ACC112 (cell line): ENCODE data around the gene AATF.

Experiments
- H2AFZ ChIP-seq: fragments of 200-600 bp; sonication (generic); one replicate; pipeline ENCODE4 v1.6.0; 2017; ENCODE audit warnings: antibody characterized with exemption, low read length; ENCODE audit not compliant: unreplicated experiment
- H3K27ac ChIP-seq: fragments of 200-600 bp; sonication (generic); 2 replicates; pipeline ENCODE4 v1.5.1; 2014; ENCODE audit warnings: low read depth, mild to moderate bottlenecking, antibody characterized with exemption, low read length, moderate library complexity
- H3K27me3 ChIP-seq: fragments of 200-600 bp; sonication (generic); 2 replicates; pipeline ENCODE4 v1.6.1; 2014; ENCODE audit warnings: mild to moderate bottlenecking, antibody characterized with exemption, low read length, moderate library complexity, mixed read lengths; ENCODE audit not compliant: insufficient read depth
- H3K36me3 ChIP-seq: fragments of 200-600 bp; sonication (generic); 2 replicates; pipeline ENCODE4 v1.6.1; 2016; ENCODE audit warnings: mild to moderate bottlenecking, antibody characterized with exemption, low read length, moderate library complexity, mixed read lengths; ENCODE audit not compliant: insufficient read depth
- H3K4me1 ChIP-seq: fragments of 200-600 bp; sonication (generic); one replicate; pipeline ENCODE4 v1.6.1; 2016; ENCODE audit warnings: low read length, mixed read lengths; ENCODE audit not compliant: insufficient read depth, unreplicated experiment, control insufficient read depth
- H3K4me3 ChIP-seq: fragments of 200-600 bp; sonication (generic); 2 replicates; pipeline ENCODE4 v1.5.1; 2014; ENCODE audit warnings: mild to moderate bottlenecking, low read depth, low read length
- H3K79me2 ChIP-seq: fragments of 200-600 bp; sonication (generic); one replicate; pipeline ENCODE4 v1.6.0; 2016; ENCODE audit warnings: low read length; ENCODE audit not compliant: control insufficient read depth, unreplicated experiment, insufficient read depth

Gene AATF

DNA sequence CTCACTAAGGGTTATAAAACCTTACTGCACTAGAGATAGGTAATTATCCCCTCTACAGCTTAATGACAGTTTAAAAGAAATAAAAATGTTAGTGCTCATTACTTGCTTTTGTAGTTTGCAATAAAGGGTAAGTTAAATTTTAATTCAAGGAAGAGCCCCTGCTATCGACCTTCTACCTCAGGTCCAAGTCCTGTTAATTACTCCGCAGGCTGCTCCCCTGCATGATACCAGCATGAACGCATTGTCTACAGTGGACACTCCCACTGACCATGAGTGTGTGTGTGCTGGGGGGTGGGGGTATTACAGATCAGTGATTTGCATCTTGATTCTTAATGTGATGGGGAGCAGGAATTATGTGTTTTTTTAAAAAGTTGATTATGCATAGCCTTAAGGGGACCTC is 103.1 kb downstream of the AATF start:
- no peak overlapping the region for H2AFZ ChIP-seq
- no peaks in the 10 kb centered on the region for H3K79me2 ChIP-seq
- 0 out of 2 replicates have a peak, but pooled peaks cover under 1% of the 10 kb centered on the region for H3K36me3 ChIP-seq
- H3K4me3 ChIP-seq: no peak overlapping the region
- H3K27me3 ChIP-seq: no peaks in the 10 kb centered on the region
- no peaks in the 10 kb centered on the region for H3K4me1 ChIP-seq
- H3K27ac ChIP-seq: no peak overlapping the region

DNA sequence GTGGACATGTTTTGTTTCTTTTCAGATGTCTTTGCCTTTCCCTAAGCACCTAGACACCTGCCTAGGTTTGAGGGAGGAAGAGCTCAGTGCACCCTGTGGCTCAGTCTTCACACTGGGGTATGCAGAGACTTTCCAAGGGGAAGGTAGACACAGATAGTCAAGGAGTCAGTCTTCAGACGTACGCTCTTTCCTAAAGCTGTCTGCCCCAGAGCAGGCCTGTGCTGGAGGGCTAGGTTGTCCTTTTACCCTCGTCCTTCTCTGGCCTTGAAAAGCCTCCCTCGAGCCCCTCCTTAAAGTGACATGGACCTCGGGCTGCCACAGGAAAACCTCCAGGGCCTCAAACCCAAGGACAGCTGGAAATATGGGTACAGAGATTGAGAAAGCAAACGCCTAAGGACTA is 103.7 kb downstream of the AATF start:
- H3K79me2 ChIP-seq: no peaks in the 10 kb centered on the region
- no peak overlapping the region for H3K4me3 ChIP-seq
- 0 out of 2 replicates have a peak, but pooled peaks cover 3% of the 10 kb centered on the region for H3K36me3 ChIP-seq
- no peak overlapping the region for H3K27ac ChIP-seq
- no peaks in the 10 kb centered on the region for H3K4me1 ChIP-seq
- H3K27me3 ChIP-seq: no peaks in the 10 kb centered on the region
- H2AFZ ChIP-seq: no peak overlapping the region

DNA sequence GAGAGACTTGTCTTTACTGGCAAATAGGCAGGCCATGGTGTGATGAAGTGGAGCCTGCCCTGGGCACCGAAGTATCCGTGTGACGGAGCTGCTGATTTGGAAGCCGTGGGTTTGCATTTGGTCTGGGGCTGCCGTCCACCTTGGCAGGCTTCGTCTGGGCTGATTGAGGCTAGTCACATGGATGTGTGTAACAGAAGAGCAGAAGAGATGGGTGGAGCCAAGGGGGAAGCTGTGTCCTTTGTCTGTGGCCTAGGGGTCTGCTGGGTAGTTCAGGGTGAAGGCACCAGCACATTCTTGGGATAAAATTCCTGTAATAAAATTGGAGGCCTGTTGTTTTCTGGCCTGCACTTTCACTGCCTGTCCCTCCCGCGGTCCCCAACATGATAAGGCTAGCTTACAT is 106.1 kb downstream of the AATF start:
- H3K4me3 ChIP-seq: no peak overlapping the region

DNA sequence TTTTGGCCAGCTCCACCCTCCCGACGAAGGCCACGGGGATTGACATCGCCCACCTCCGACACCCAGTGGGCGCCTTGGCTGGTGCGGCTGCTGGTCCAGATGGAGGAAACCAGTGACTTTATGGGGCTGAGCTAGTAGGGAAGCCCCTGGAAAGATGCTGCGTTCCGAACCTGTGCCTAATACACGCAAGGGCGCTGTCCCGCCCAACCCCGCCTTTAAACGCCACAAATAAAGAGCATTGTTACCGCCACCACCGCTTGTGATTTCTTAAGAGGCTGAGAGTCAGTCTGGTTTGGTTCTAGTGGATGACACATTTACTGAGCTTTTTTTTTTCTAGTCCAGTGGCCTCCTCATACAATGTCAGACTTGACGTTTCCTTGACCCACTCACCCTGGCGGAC is 107.9 kb downstream of the AATF start:
- H3K4me3 ChIP-seq: no peak overlapping the region
- H3K4me1 ChIP-seq: no peaks in the 10 kb centered on the region
- no peaks in the 10 kb centered on the region for H3K79me2 ChIP-seq
- H3K27me3 ChIP-seq: no peaks in the 10 kb centered on the region
- H3K27ac ChIP-seq: no peak overlapping the region
- no peak overlapping the region for H2AFZ ChIP-seq
- H3K36me3 ChIP-seq: 0 out of 2 replicates have a peak, but pooled peaks cover 3% of the 10 kb centered on the region

More for the DNA sequence above, 106.1 kb downstream of the AATF start:
- Histone ChIP-seq H2AFZ (no peak overlapping the region), H3K36me3 (0 out of 2 replicates have a peak, but pooled peaks cover 3% of the 10 kb centered on the region), H3K4me1 (no peaks in the 10 kb centered on the region), H3K79me2 (no peaks in the 10 kb centered on the region), H3K27ac (no peak overlapping the region), H3K27me3 (no peaks in the 10 kb centered on the region)

DNA sequence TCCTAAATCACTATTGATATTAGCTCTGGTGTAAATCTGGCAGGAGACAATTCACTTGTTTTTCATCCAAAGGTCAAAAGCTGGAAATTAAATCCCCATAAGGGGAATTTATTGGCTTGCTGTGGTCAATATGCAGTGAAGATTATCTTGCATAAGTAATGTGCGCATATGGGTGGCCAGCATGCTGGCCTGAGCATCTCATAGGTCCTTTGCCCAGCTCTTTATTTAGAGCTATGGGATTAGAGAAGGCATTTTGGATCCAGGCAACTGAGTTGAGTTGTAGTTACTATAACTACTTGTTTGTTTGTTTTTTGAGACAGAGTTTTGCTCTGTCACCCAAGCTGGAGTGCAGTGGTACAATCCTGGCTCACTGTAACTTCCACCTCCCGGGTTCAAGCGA is 110.7 kb downstream of the AATF start:
- Histone ChIP-seq H3K27ac (no peak overlapping the region), H3K79me2 (no peaks in the 10 kb centered on the region), H3K36me3 (0 out of 2 replicates have a peak, but pooled peaks cover 3% of the 10 kb centered on the region), H3K27me3 (peaks cover 1% of the 10 kb centered on the region; the same call in 1 of the 2 replicates), H2AFZ (no peak overlapping the region), H3K4me1 (no peaks in the 10 kb centered on the region), H3K4me3 (no peak overlapping the region)

DNA sequence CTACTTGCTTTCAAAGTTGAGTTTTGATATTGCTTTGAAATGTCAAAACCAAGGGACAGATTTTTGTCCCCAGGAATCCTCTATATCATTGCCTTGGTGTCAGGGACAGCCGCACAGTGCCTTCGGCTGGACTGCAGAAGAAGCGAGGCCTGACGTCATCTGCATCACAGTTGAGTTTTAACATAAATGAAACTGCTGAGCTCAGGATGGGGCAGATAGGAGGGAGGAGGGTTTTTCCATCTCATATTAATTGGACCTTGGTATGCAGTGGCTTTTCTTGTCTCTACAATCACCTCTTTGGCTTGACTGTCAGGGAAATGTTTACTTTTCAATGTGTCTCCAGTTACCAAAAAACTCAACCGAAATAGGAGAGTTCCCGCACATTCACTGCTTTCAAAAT is 111.3 kb downstream of the AATF start:
- no peak overlapping the region for H3K27ac ChIP-seq
- H3K4me1 ChIP-seq: no peaks in the 10 kb centered on the region
- H3K4me3 ChIP-seq: no peak overlapping the region

DNA sequence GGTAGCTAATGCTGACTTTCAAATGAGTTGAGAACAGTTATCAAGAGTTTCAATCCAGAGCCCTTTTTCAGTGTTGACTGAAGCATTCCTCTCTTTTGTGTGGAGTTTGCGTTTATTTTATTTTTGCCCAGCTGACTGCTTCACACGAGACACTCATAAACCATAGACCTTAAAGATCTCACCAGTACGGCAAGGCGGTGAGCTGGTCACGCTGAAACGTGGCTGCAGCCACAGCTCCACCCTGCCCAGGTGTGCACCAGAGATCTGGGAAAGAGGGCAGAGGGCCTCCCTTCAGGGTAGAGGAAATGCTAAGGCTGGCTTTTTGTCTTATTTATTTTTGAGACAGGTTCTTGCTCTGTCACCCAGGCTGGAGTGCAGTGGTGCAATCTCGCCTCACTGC is 112.2 kb downstream of the AATF start:
- Histone ChIP-seq H3K79me2 (no peaks in the 10 kb centered on the region), H3K4me3 (no peak overlapping the region), H3K27ac (no peak overlapping the region), H2AFZ (no peak overlapping the region), H3K27me3 (peaks cover 16% of the 10 kb centered on the region), H3K4me1 (no peaks in the 10 kb centered on the region), H3K36me3 (0 out of 2 replicates have a peak, but pooled peaks cover 3% of the 10 kb centered on the region)

More for the DNA sequence above, 111.3 kb downstream of the AATF start:
- H2AFZ ChIP-seq: no peak overlapping the region
- H3K79me2 ChIP-seq: no peaks in the 10 kb centered on the region
- peaks cover 7% of the 10 kb centered on the region for H3K27me3 ChIP-seq
- 0 out of 2 replicates have a peak, but pooled peaks cover 3% of the 10 kb centered on the region for H3K36me3 ChIP-seq

DNA sequence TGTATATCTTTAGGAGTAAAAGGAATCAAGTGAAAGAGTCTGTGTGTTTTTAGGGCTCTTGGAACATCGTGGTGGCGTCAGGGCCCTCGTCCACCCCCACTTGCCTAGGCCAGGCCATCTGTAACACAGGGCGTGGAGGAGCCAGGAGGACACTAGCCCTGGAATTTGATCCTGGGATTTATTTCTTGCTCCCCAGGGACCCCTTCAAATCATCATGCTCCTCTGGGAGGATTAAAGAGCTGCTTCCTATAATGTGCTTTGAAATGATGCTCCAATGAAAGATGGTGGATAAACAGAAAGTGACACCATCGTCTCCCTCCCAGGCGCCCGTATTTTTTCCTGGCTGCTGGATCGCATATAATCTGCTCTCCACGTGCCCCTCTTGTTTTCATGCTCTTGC is 113.3 kb downstream of the AATF start:
- H3K79me2 ChIP-seq: no peaks in the 10 kb centered on the region
- H3K4me3 ChIP-seq: no peak overlapping the region
- no peak overlapping the region for H2AFZ ChIP-seq
- H3K36me3 ChIP-seq: 0 out of 2 replicates have a peak, but pooled peaks cover under 1% of the 10 kb centered on the region
- H3K27me3 ChIP-seq: peaks cover 27% of the 10 kb centered on the region
- no peaks in the 10 kb centered on the region for H3K4me1 ChIP-seq
- no peak overlapping the region for H3K27ac ChIP-seq

DNA sequence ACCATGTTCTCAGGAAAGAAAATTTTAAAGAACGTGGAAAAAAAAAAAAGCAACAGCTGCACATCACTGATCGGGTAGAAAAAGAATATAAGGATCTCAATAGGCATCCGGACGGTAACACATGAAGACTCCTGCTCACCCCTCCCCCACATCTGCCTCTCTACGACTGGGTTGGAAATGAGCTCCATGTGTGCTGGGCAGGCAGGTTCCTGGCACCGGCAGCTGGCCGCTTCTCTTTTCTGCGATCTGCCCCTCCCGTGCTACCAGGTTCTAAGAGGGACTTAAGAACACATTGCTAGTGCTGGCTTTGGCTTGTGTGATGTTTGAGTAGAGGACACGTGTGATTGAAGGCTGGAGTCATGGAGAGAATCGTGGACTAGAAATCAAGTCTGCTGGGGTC is 115.5 kb downstream of the AATF start:
- H3K4me1 ChIP-seq: peaks cover 9% of the 10 kb centered on the region
- H3K4me3 ChIP-seq: no peak overlapping the region
- H3K79me2 ChIP-seq: no peaks in the 10 kb centered on the region
- no peak overlapping the region for H2AFZ ChIP-seq
- H3K27me3 ChIP-seq: peaks cover 39% of the 10 kb centered on the region
- no peak overlapping the region for H3K27ac ChIP-seq
- H3K36me3 ChIP-seq: no peaks in the 10 kb centered on the region

DNA sequence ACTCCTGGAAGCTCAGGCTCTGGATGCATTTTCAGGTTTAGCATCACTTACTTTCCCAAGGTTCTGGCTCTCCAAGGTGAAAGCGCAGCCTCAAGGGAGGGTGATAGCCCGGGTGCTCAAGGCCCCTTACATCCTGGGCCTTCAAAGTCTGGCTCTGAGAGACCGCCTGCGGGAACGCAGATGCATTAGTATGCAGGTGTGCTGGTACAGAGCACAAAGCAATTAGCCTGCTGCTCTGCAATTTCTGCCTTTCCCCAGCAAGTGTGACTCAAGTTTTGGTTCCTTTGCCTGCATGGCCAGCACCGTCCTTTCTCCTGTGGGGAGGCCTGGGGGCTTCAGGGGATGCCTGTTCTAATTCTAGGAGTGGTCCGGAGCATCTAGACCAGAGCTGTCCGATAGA is 116.2 kb downstream of the AATF start:
- H3K36me3 ChIP-seq: no peaks in the 10 kb centered on the region
- H3K4me1 ChIP-seq: peaks cover 9% of the 10 kb centered on the region
- H3K4me3 ChIP-seq: no peak overlapping the region
- no peaks in the 10 kb centered on the region for H3K79me2 ChIP-seq
- peaks cover 43% of the 10 kb centered on the region for H3K27me3 ChIP-seq
- no peak overlapping the region for H2AFZ ChIP-seq
- no peak overlapping the region for H3K27ac ChIP-seq

DNA sequence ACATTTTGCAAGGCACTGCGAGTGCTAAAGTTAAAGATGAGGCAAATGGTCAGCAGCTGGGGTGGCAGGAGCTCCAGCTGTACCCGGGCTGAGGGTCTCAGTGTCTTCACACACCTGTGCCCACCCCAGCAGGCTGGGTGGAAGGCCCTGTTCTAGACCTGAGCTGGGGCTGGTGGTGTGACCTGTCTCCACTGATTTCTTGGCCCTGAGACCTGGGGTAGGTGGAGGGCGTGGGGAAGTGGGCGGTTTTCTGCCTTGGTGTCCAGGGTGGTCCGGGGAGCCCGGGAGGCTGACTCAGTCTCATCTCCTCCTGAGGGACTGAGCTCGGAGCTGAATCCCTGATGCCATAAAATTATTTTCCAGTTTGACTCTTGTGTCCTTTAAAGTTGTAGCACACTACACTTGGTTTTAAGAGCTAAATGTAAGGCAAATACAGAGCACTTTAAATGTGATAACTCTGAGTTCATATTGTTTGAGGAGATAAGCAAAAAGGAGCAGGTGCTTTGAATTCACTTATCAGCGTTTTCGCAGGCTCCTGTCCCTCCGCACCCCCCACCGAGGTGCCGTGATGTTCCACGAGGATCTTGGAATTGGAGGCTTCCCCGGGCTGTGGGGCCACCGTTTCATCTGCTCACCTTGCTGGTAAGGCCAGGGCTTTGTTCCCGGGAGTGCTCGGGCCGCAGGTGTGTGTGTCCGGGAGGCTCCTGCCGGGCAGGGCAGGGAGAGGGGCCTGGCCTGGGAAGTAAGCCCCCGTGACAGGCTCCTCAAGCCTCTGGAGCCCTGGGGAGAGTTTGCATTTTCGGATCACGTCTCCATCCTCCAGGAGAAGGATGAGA is 117.0 kb downstream of the AATF start:
- no peaks in the 10 kb centered on the region for H3K36me3 ChIP-seq
- H3K27me3 ChIP-seq: peaks cover 43% of the 10 kb centered on the region
- H3K27ac ChIP-seq: no peak overlapping the region
- H3K79me2 ChIP-seq: no peaks in the 10 kb centered on the region
- peaks cover 9% of the 10 kb centered on the region for H3K4me1 ChIP-seq
- H2AFZ ChIP-seq: no peak overlapping the region
- no peak overlapping the region for H3K4me3 ChIP-seq
